Urothelium cell line (cell line): ENCODE data around the gene ACKR2.

Experiments used
- DNase-seq: peaks from one replicate; pipeline ENCODE4 v3.0.0; 2011; ENCODE audit warnings: low spot score, mixed read lengths
- FAIRE-seq: peaks from 2 replicates; lab custom pipeline; 2011; peaks lifted over from hg19 to GRCh38; lab: Jason Lieb, UNC

ACKR2 gene

DNA sequence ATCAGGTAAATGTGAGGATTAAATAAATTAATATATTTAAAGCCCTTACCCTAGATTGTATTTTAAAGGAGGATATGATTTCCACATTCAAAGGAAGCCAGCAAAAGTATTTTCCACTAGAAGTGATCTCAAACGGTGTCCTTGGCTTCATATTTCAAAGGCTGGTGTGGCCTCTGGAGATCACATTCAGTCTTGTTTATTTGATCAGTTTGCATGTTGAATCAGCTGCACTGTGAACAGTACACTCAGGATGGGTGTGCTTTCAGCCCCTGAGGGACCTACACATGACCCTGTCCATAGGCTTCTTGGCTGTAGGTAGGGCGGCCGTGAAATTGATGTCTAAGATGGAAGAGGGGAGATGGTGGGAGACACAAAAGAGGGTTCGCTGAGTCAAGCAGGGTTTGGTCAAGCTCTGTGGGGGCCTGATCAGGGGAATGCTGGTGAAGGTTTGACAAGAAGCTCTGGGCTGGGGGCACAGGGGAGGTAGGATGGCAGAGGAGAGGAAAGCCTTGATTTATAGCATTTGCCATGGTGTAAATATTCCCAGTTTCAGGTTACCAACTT lies 44.6 kb downstream of the ACKR2 start:
- FAIRE-seq: no peak

DNA sequence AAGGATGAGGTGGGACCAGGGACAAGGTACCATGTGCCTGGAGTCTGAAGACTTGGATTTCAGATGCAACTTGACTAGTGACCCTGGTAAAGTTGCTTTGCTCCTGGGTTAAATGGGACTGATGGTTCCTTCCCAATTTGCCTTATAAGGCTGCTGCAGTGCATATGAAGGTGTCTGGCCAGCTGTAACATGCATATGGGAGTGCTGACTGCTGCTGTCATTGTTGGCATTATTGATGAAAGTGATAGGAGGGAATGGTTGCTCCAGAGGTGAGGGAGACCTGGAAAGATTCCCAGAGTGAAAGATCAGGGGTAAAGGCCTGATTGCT lies 45.9 kb downstream of the ACKR2 start:
- DNase-seq: no peak

More for the DNA sequence above, 44.6 kb downstream of the ACKR2 start:
- no peak for DNase-seq

GRCh38 chr3:42855547-42856380 lies 46.5 kb downstream of the ACKR2 start:
- no peak for FAIRE-seq
- no peak for DNase-seq

More for the DNA sequence above, 45.9 kb downstream of the ACKR2 start:
- FAIRE-seq: no peak

DNA sequence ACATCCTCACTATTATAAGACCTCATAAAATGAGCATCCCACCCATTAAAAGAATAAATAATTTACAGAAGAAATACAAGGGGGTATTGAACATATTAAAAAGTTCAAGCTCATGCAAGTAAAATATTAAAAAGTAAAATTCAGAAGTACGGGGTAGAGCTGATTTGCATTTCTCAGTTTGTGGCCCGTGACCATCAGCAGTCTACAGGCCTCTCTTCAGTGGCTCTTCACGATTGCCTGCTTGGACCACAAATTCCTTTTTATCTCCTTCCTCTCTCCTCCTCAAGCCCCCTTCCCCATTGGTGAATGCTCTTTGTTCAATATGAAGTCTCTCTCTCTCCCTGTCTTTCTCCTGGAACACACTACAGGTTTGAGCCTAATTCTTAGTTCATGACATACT lies 47.3 kb downstream of the ACKR2 start:
- FAIRE-seq (no peak), DNase-seq (no peak)

DNA sequence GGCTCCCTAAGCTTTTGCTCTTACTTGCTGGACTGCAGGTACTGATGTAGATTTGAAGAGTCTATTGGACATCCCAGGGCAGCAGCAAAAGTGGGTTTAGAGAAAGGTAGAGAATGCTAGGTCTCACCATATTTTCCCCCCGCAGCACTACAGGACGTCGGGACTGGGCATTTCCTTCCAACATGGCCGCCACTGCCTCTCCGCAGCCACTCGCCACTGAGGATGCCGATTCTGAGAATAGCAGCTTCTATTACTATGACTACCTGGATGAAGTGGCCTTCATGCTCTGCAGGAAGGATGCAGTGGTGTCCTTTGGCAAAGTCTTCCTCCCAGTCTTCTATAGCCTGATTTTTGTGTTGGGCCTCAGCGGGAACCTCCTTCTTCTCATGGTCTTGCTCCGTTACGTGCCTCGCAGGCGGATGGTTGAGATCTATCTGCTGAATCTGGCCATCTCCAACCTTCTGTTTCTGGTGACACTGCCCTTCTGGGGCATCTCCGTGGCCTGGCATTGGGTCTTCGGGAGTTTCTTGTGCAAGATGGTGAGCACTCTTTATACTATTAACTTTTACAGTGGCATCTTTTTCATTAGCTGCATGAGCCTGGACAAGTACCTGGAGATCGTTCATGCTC lies 55.2 kb downstream of the ACKR2 start:
- DNase-seq (no peak), FAIRE-seq (no peak)

- FAIRE-seq (no peak), DNase-seq (no peak)
Observed at GRCh38 chr3:42865256-42865655, 56.0 kb downstream of the ACKR2 start.

DNA sequence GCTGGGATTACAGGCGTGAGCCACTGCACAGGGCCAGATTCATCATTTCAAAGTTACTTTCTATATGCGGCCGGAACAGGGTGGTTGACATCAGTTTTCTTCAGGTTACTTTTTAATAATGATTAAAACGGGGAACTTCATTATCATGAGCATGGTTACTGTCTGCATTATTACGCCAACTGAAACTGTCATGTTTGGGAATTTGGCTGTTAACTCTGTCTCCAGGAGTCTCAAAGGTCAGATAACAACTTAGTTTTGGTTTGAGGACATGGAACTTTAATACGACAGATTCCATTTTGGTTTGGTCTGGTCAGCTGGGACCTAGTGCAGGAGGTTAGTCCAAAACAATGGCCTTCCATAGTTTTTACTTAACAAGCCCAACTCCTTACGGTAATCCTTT lies 57.9 kb downstream of the ACKR2 start:
- FAIRE-seq (no peak), DNase-seq (no peak)

DNA sequence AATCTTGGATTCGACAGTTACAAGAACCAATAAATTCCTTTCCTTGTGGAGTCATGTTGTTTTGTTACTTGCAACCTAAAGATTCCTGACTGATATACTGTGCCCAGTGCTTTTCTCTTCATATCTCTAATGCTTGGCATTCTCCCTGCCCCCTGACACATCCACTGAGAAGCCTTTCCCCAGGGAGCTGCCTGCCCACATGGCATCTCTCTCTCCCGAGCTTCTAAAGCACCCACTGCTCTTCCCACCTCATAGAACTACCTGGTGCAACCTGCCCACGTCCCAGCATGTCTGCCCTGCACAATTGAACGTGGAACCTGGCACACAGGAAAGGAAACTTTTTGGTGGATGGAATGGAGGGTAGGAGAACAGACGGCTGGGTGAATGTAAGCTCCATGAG lies 59.6 kb downstream of the ACKR2 start:
- DNase-seq: no peak
- FAIRE-seq: no peak

- FAIRE-seq: no peak
- no peak for DNase-seq
Observed at GRCh38 chr3:42871592-42872196, 62.4 kb downstream of the ACKR2 start.

GRCh38 chr3:42872718-42873117 lies 63.5 kb downstream of the ACKR2 start:
- FAIRE-seq (no peak), DNase-seq (no peak)

GRCh38 chr3:42873221-42873982 lies 64.2 kb downstream of the ACKR2 start:
- DNase-seq (no peak), FAIRE-seq (no peak)

- DNase-seq (no peak), FAIRE-seq (peak; percentile 23)
Observed at GRCh38 chr3:42874749-42875148, 65.5 kb downstream of the ACKR2 start.

GRCh38 chr3:42875325-42876151 lies 66.3 kb downstream of the ACKR2 start, which contains the start of gene CYP8B1:
Gene CYP8B1 (minus strand): TSS chr3:42875879. CDS start chr3:42875816, 63 bp downstream.
- no peak for FAIRE-seq
- no peak for DNase-seq

- FAIRE-seq (no peak), DNase-seq (no peak)
Observed at GRCh38 chr3:42876401-42876800, 67.2 kb downstream of the ACKR2 start.

- no peak for DNase-seq
- FAIRE-seq: no peak
Observed at GRCh38 chr3:42876940-42877720, 67.9 kb downstream of the ACKR2 start.

DNA sequence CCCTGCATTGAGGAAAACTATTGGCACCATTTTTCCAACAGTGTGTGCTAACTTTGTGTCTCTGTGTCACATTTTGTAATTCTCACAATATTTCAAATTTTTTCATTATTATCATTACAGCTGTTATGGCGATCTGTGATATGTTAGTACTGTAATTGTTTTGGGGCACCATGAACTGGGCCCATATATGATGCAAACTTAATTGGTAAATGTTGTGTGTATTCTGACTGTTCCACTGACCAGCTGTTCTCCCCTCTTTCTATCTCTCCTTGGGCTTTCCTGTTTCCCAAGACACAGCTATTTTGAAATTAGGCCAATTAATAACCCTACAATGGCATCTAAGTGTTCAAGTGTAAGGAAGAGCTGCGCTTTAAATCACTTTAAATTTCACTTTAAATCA lies 68.6 kb downstream of the ACKR2 start:
- peak; percentile 13 for FAIRE-seq

DNA sequence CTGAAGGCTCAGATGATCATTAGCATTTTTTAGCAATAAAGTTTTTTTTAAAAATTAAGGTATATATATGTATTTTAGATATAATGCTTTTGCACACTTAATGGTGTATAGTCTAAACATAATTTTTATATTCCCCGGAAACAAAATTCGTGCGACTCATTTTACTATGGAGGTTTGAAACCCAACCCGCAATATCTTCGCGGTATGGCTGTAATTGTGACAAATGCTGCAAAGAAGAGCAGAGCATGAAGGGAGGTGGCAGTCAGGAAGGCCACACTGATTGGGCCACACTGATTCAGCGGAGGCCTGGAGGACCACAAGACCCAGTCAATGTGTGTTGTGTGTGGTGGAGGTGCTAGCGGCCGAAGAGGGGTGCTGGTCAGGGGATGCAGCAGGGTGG lies 70.9 kb downstream of the ACKR2 start:
- FAIRE-seq (no peak), DNase-seq (no peak)

More for the DNA sequence above, 68.6 kb downstream of the ACKR2 start:
- DNase-seq: no peak

DNA sequence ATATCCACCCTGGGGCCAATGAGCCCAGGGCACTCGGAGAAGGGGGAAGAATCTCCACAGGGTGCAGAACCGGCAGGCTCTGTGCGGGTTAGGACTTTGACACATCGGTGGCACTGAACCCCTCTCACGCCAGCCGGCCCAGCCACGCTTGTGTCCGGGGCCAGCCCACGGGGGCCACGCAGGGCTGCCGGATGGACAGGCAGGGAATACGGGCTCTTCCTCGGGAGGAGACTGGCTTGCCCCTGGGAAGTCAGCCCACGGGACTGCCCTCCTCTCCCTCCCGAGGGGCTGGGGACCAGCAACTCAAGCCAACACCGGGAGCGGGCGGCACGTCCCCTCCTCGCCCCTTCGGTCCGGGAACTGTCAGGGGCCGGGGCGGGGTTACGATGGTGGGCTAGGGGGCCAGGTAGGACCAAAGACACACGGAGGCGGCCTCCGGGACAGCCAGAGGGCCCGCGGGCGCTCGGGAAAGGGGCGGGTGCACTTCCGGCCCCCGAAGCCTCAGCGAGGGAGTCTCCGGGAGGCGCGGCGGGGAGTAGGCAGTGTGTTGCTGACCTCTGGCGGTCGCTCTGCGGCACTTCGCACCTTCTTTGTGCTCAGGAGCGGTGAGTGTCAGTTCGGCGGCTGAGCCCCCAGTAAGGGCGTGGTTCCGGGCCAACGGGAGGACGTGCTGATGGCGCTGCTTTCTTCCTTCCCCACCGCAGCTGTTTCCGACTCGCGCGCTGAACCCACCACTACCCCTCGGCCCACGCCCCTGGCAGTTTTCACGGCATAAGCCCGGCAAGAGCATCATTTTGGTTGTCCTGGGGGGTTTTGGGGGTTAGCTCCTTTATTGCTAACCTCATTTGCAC lies 71.6 kb downstream of the ACKR2 start:
- FAIRE-seq (peak; percentile 91), DNase-seq (peak; percentile 96)
